ENCODE results near the gene PARN.
"Not testable (repeated sequence)": the region's sequence is repeated elsewhere in the genome, so short reads cannot be mapped to it uniquely, and the experiment has no call there.

Gene PARN, protein sequence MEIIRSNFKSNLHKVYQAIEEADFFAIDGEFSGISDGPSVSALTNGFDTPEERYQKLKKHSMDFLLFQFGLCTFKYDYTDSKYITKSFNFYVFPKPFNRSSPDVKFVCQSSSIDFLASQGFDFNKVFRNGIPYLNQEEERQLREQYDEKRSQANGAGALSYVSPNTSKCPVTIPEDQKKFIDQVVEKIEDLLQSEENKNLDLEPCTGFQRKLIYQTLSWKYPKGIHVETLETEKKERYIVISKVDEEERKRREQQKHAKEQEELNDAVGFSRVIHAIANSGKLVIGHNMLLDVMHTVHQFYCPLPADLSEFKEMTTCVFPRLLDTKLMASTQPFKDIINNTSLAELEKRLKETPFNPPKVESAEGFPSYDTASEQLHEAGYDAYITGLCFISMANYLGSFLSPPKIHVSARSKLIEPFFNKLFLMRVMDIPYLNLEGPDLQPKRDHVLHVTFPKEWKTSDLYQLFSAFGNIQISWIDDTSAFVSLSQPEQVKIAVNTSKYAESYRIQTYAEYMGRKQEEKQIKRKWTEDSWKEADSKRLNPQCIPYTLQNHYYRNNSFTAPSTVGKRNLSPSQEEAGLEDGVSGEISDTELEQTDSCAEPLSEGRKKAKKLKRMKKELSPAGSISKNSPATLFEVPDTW

DNA sequence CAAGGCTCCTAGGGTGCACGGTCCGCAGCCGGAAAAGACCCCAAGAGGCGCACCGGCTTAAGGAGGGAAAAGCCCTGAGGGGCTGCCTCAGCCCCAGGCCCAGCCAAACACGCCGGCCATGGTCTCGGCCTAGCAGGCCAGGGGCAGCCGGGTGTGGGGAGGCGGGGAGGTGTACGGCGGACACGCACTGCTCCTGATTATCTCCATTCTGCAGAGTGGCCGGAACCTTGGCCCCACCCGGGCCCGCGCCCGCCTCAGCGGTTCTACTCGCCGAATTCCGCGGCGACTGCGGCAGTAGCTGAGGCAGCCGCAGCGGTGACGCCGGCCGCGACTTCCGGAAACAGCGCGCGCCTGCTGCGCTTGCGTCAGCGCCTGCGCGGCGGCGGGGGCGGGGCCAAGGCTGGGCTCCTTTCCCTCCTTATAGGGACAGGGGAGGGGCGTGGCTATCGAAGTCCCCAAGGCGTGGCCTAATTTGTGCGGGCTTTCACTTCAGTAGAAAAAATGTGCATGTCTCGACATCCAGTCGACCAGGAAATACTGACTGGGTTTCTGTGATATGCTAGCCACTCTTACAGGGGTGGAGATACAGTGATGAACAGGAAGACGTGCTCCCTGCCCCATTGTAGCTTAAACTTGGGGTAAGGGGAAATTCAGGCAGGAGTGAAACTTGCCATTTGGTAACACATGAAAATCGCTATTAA is at the start of gene PARN:
Gene PARN, minus strand, starts transcription at position 342 of the 701 bp plus-strand sequence. Its CDS starts 135 bp downstream, at position 207.
- DNase-seq, result peak; percentile 98

DNA sequence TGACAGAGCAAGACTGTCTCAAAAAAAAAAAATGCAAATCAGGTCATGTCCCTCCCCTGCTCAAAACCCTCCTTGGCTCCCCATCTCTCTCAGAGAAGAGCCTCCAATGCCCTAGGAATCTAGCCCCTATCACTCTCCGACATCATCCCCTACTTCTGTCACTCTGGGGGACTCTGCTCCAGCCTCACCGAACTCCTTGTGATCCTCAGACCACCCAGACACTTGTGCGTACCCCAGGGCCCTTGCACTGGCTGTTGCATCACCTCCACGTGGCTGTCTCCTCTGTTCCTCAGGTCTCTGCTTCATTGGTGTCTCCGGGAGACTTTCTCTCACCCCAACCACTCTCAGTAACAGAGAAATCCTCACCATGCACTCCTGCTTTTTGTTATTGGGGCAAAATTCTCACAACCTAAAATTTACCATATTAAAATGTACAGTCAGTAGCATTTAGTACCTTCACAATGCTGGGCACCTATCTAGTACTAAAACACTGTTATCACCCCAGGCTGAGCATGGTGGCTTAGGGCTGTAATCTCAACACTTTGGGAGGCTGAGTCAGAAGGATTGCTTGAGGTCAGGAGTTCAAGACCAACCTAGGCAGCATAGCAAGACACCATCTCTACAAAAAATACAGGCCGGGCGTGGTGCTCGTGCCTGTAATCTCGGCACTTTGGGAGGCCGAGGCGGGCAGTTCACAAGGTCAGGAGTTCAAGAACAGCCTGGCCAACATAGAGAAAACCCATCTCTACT is 48.9 kb upstream of the PARN start:
- DNase-seq, result no peak

DNA sequence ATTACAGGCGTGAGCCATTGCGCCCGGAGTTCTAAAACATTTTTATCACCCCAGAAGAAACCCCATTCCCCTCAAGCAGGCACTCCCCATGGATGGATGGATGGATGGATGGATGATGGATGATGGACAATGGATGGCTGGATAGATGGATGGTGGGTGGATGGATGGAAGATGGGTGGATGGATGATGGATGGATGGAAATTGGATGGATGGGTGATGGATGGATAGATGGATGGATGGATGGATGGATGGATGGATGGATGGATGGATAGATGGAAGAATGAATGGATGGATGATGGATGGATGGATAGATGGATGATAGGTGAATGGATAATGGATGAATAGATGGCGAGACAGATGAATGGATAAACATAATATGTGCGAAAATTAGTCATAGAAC is 47.6 kb upstream of the PARN start:
- DNase-seq, result no peak

DNA sequence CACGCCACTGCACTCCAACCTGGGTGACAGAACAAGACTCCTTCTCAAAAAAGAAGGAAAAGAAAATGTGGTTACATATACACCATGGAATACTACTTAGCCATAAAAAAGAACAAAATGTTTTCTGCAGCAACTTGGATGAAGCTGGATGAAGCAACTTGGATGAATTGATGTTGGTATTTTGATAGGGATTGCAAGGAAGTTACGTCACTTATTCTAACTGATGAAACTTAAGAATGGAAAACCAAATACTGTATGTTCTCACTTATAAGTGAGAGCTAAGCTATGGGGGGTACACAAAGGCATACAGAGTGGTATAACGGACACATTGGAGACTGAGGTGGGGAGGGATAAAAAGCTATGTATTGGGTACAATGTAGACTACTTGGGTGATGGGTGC is 46.6 kb upstream of the PARN start:
- DNase-seq, result no peak

DNA sequence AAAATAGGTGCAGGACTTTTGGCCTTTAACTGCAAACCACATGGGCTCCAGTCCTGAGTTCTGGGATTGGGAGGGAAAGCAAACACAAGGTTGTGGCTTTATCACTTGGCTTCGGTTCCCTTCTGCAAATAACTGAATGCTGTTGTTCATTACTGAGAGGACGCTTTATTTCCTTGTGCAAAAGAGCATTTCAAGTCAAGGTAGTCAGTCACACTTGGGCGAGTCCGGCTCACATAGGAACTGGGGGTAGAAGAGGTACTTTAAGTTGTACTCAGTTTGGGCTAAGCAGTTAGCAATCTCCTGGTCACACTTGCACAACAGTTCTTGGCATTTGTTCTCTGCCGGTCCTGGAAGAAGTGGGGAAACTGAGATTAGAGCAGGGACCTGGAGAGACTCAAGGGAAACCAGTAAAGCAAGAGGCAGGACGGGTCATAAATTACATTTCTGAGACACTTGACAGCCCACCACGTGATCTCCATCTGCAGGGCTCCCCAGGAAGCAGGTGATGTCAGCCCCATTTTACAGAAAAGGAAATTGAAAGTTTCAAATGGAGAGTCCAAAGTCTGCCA is 42.4 kb upstream of the PARN start:
- no peak for DNase-seq

DNA sequence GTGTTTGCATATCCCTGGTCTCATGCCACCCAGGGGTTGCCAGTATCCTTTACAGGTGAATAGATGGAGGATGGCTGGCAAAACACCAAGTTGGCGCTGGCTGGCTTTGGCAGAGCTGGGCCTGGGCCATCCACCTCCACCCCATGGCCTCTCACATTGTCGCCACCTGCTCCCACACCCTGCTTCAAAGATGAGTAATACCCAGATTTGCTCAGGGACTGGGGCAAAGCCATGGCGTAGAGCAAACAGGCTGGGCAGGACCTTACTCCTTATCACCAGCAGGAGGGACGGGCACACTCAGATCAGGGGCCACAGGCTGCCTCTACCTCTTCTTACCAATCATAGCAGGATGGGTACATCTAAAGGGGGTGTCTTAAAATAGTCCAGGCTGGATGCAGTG is 39.7 kb upstream of the PARN start:
- no peak for DNase-seq

DNA sequence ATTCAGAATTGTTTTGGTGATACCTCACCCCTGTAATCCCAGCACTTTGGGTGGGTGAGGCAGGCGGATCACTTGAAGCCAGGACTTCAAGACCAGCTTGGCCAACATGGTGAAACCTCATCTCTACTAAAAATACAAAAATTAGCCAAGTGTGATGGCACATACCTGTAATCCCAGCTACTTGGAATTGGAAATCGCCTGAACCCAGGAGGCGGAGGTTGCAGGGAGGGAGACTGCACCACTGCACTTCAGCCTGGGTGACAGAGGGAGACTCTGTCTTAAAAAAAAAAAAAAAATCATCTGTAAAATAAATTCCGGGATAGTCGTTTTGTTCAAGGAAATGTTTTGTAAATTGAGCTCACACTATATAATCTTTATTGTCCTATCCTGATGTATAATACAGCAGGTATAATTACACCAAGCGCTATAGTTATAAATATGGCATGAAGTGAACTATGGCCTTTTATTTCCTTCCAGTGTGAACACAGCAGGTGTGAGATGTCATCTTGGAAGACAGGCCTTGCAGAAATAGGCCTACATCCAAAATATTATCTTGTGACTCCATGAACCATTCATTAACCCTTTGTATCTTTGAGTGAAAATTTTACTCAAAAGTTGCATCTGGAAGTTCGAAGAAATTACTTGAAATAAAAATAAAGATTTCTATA is 38.6 kb upstream of the PARN start:
- DNase-seq, result no peak

DNA sequence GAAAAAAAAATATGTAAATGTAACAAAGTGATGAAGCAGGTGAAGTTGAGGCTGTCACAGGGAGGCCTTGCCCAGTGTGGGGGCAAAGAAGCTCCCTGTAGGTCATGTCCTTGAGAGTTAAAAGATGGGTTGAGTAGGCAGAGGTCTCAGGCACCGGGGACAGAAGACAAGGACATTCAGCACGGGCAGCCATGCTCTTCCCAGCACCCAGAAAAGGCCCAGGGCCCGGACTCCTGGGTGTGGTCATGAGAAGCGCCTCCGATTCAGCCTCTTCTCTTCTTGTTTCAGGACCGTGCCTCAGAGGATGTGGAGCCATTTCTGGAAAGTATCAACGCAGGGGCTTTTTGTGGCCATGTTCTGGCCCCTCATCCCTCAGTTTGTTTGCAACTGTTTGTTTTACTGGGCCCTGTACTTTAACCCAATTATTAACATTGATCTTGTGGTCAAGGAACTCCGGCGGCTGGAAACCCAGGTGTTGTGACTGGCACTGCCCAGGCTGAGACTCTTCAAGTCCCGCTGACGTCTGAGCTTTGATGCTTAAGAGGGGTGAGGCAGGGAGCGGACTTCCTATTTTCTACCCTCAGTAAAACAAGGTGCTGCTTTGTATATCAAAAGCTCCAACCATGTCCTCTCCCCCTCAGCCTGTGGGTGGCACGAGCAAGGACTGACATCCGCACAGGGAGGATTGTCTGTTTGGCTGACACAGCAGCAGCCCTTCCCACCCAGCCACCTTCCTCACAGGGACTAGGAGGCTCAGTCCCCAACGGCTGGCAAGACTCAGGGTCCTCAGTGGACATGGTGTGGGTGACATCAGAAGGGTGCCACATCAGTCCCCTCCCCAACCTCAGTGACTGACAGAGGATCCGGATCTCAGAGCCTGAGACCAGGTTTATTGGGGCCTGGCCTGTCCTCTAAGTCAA is 37.5 kb upstream of the PARN start:
- no peak for DNase-seq

DNA sequence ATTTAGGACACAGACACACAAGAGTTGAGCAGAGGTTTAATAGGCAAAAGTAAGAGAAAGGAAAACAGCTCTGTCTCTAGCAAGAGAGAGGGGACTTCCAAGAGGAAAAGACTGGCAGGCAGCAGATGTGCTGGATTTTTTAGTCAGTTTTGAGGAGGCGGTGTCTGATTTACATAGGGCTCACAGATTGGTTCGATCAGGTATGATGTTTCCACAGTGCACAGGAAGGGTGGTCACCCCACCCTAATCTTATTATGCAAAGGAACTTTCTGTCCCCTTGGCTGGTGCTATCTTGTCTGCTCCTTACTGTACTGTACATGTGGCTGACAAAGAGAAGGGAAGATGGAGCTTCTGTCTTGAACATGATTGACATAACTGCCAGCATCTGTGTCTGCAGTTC is 28.0 kb upstream of the PARN start:
- DNase-seq, result no peak

DNA sequence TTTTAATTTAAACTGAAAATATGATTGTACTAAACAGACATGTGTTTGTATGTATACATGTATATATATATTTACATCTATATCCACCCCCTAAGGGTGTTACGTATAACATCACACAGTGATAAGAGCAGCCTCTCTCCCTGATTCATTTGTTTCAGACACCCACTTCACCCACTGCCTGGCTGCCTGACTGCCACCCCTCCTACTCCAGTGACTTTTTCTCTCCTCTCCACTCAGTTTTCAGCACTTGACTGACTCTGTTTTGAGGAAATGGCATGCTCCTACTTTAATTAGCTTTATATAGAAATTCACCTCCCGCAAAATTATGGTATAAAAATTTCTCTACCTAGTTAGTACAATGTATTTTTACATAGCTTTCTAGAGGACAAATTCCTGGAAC is 22.7 kb upstream of the PARN start:
- no peak for DNase-seq

DNA sequence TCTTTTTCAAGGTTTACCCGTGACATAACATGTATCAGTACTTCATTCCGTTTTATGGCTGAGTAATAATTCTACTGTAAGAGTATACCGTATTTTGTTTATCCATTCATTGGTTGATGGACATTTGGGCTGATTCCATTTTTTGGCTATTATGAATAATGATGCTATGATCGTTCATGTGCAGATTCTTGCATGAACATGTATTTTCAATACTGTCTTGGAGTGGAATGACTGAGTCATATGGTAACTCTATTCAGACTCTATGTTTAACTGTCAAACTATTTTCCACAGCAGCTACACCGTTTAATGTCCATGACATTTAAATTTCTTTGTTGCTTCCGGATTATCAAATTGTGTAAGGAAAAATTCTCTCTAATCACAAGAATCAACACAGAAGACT is 20.6 kb upstream of the PARN start:
- DNase-seq, result no peak

DNA sequence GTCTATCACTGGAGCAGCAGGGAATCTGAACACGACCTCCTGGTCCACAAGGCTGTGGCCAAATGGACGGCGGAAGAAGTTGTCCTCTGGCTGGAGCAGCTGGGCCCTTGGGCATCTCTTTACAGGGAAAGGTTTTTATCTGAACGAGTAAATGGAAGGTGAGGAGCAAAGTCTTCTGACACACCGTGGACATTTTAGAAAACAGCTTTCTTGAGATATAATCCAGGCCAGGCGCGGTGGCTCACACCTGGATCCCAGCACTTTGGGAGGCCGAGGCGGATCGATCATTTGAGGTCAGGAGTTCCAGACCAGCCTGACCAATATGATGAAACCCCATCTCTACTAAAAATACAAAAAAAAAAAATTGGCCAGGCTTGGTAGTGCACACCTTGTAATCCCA is 19.8 kb upstream of the PARN start:
- DNase-seq, result no peak

DNA sequence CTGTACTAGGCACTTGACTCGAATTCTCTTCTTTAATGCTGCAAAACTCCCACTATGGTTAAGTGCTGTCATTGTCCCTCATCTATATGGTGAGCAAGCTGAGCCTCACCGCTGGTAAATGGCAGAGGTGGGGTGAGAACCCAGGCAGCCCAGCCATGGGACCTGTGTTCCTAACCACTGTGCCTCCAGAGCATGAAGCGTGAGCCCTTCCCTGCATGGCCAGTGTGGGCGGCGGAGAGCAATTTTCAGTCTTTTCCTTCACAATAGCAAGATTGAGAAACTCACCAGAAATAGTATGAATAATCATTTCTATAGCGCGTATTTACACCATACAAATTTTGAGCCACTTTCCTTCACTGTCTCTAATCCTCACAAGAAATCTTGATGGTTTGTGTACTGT is 11.9 kb upstream of the PARN start:
- no peak for DNase-seq

DNA sequence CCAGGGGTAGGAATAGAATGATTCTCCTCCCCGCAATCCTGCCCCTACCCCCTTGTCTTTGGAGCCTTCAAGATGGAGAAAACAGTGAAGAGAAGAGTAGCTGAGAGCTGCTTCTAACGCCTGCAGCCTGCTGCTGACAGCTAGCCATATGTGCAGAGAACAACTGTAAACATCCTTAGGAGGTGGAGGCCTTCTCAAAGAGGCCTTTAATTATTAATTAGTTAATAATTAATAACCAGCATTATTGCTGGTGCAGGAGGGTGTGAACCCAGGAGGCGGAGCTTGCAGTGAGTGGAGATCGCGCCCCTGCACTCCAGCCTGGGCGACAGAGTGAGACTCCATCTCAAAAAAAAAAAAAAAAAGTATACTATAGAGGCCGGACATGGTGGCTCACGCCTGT is 11.1 kb upstream of the PARN start:
- DNase-seq, result no peak

DNA sequence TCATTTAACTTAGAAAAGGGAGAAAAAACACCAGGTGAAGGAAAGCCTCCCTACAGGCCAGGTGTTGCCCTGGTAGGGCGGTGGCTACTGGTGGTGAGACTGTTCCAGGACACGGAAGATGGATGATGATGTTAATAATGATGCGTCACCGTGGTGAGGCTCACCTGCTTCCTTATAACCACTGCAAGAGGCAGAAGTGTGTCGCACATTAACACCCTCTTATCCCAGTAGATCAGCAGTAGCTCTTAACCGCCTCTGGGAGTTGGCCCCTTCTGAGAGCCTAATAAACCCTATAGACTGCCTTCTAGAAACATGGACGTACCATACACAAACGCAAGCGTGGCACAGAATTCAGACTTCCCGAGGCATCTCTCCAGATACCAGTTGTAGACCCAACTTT is 10.5 kb upstream of the PARN start:
- DNase-seq, result no peak

DNA sequence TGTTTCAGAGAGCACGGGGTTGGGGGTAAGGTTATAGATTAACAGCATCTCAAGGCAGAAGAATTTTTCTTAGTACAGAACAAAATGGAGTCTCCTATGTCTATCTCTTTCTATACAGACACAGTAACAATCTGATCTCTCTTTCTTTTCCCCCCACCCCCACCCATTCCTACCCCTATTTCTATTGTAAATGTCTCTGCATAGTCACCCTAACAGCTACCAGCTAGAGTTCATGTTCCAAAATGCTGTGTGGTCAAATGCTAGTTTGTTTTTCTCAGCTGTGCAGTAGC is 6.8 kb upstream of the PARN start:
- DNase-seq, result not testable (repeated sequence)

DNA sequence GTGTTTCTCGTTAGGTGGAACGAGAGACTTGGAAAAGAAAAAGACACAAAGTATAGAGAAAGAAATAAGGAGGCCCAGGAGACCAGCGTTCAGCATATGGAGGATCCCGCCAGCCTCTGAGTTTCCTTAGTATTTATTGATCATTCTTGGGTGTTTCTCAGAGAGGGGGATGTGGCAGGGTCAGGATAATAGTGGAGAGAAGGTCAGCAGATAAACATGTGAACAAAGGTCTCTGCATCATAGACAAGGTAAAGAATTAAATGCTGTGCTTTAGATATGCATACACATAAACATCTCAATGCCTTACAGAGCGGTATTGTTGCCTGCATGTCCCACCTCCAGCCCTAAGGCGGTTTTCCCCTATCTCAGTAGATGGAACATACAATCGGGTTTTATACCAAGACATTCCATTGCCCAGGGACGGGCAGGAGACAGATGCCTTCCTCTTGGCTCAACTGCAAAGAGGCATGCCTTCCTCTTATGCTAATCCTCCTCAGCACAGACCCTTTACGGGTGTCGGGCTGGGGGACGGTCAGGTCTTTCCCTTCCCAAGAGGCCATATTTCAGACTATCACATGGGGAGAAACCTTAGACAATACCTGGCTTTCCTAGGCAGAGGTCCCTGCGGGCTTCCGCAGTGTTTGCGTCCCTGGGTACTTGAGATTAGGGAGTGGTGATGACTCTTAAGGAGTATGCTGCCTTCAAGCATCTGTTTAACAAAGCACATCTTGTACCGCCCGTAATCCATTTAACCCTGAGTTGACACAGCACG is 6.3 kb upstream of the PARN start:
- not testable (repeated sequence) for DNase-seq

DNA sequence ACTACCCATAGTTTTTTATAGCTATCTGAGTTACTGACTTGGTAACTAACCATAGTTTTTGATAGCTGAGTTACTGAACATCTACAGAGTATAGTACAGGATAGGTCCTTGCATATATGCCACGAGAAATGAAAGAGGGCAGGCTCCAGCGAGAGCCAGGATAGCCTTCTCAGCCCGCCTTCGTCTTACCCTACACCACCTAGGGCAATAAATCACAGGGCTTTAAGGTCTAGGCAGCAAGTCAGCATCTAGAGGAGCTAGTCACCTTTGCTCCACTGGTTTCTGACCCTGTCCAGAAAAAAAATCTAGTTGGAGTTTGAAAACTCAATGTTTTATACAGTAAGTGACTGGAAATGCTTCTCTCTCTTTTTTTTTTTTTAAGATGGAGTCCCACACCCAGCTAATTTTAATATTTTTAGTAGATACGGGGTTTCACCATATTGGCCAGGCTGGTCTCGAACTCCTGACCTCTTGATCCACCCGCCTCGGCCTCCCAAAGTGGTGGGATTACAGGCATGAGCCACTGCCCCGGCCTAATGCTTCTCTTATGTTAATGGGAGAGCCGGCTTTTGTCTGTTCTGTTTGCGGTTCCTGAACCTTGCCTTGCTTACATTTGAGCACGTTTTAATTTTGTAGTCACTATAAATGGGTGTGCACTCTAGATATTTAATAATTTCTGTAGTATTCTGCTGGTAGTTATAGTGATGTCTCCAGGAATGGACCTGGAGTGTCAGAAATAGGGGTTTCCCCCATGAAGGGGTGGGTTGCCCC is 5.5 kb upstream of the PARN start:
- DNase-seq, result no peak

DNA sequence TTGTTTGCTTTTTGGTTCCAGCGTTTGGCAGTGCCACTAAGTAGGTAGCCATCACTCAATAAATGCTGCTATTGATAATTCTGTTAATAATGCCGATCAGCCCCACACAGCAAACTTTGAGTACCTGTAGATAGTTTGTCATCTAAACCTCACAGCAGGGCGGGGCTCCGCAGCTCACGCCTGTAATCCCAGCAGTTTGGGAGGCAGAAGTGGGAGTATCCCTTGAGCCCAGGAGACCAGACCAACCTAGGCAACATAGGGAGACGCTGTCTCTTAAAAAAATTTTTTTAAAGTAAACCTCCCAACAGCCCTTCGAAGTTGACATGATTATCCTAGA is 4.3 kb upstream of the PARN start:
- DNase-seq, result no peak

Data from CD4-positive, alpha-beta T cell treated with Interferon gamma for 1 hour (primary cell).